Activated CD8-positive, alpha-beta T cell treated with anti-CD3 and anti-CD28 coated beads for 36 hours (primary cell): ENCODE results near the gene MGRN1. TPM values are rescaled to one million over a fixed set of nuclear protein-coding genes. Genes with fewer than 3 reads are reported as not detected.

Source experiments
- ATAC-seq: fragments of 200-7000 bp; cut with Tn5 transposase; one replicate; pipeline ENCODE4 v1.10.0; 2021; ENCODE audit warnings: mild to moderate bottlenecking, moderate library complexity
- CTCF ChIA-PET: fragments of 350-600 bp; sonication (Branson Sonifier 250); formaldehyde crosslinking; loops from one replicate; lab custom pipeline; 2021; ENCODE audit warnings: antibody characterized with exemption; lab: Charles Lee
- POLR2A ChIA-PET: fragments of 350-600 bp; sonication (Branson Sonifier 250); formaldehyde crosslinking; loops from one replicate; lab custom pipeline; 2021; ENCODE audit warnings: antibody characterized with exemption; lab: Charles Lee
- DNase-seq: peaks from one replicate; pipeline ENCODE4 v3.0.0-alpha.2; 2020
- H3K27ac Mint-ChIP-seq: one replicate; pipeline ENCODE4 v1.8.0; 2021; ENCODE audit warnings: mild to moderate bottlenecking, mixed read lengths
- H3K27me3 Mint-ChIP-seq: one replicate; pipeline ENCODE4 v1.8.0; 2021; ENCODE audit warnings: mixed read lengths
- H3K36me3 Mint-ChIP-seq: one replicate; pipeline ENCODE4 v1.8.0; 2021; ENCODE audit warnings: low read depth, mixed read lengths
- H3K4me1 Mint-ChIP-seq: one replicate; pipeline ENCODE4 v1.8.0; 2021; ENCODE audit warnings: low read depth, mixed read lengths
- H3K4me3 Mint-ChIP-seq: one replicate; pipeline ENCODE4 v1.8.0; 2021; ENCODE audit warnings: mild to moderate bottlenecking, moderate library complexity, mixed read lengths
- H3K9me3 Mint-ChIP-seq: one replicate; pipeline ENCODE4 v1.8.0; 2021; ENCODE audit warnings: mixed read lengths
- CTCF ChIP-seq: fragments of 200-600 bp; IDR thresholded peaks from one replicate; pipeline ENCODE4 v1.8.0; 2022; ENCODE audit warnings: antibody characterized with exemption, mild to moderate bottlenecking
- intact Hi-C: fragments of 100-400 bp; cut with micrococcal nuclease; formaldehyde crosslinking; loops from one replicate; pipeline ENCODE4 v1.10.0; 2022
- total RNA-seq, 2 experiments: library from RNA; stranded (reverse); gene quantifications; one replicate each; pipeline ENCODE4 v1.2.3, GENCODE V29; 2021

Gene MGRN1
- total RNA-seq, 2 experiments from 2014 or later: 67.6 to 70.8 TPM

- CTCF ChIA-PET: no interaction called here
- no peak for TF ChIP-seq CTCF
- Mint-ChIP-seq H3K27ac (no peak overlapping the region), H3K9me3 (no peaks in the 10 kb centered on the region), H3K27me3 (no peaks in the 10 kb centered on the region), H3K4me1 (no peaks in the 10 kb centered on the region), H3K4me3 (no peak overlapping the region), H3K36me3 (no peaks in the 10 kb centered on the region)
- ATAC-seq (no peak), DNase-seq (no peak)
- intact Hi-C loops: no loop called here
- POLR2A ChIA-PET: no interaction called here
Observed at GRCh38 chr16:4580250-4580649, 44.4 kb upstream of the MGRN1 start.

GRCh38 chr16:4583906-4584305 is 40.7 kb upstream of the MGRN1 start:
- H3K4me3 Mint-ChIP-seq: no peak overlapping the region
- intact Hi-C loops: no loop called here
- peaks cover 3% of the 10 kb centered on the region for H3K4me1 Mint-ChIP-seq
- POLR2A ChIA-PET: no interaction called here
- no peak for TF ChIP-seq CTCF
- CTCF ChIA-PET: interaction anchor here (2.6 kb wide), 1 partner anchor 13 kb away, joined by 15 read pairs; no protein-coding TSS in a partner anchor
- no peaks in the 10 kb centered on the region for H3K36me3 Mint-ChIP-seq
- no peak overlapping the region for H3K27ac Mint-ChIP-seq
- DNase-seq (no peak), ATAC-seq (no peak)
- peaks cover 2% of the 10 kb centered on the region for H3K9me3 Mint-ChIP-seq
- H3K27me3 Mint-ChIP-seq: peaks cover 4% of the 10 kb centered on the region

- TF ChIP-seq CTCF: no peak
- ATAC-seq: no peak
- intact Hi-C loops: no loop called here
- H3K27ac Mint-ChIP-seq: no peak overlapping the region
- no peak overlapping the region for H3K4me3 Mint-ChIP-seq
- no peak for DNase-seq
- ChIA-PET CTCF (interaction anchor here (0.6 to 2.7 kb wide), 24 partner anchors 9 to 183 kb away, joined by 3 to 18 read pairs (median 6); partner anchors contain the start of gene HMOX2), POLR2A (interaction anchor here (0.8 to 1.6 kb wide), 2 partner anchors 11 to 36 kb away, joined by 3 to 4 read pairs; no protein-coding TSS in a partner anchor)
- H3K4me1 Mint-ChIP-seq: peaks cover 3% of the 10 kb centered on the region
- H3K9me3 Mint-ChIP-seq: peaks cover 2% of the 10 kb centered on the region
- no peaks in the 10 kb centered on the region for H3K36me3 Mint-ChIP-seq
- H3K27me3 Mint-ChIP-seq: peaks cover 4% of the 10 kb centered on the region
Observed at GRCh38 chr16:4586291-4586690, 38.3 kb upstream of the MGRN1 start.

GRCh38 chr16:4588386-4588785 is 36.2 kb upstream of the MGRN1 start:
- no peaks in the 10 kb centered on the region for H3K36me3 Mint-ChIP-seq
- TF ChIP-seq CTCF: no peak
- no peak for DNase-seq
- H3K27ac Mint-ChIP-seq: no peak overlapping the region
- H3K4me1 Mint-ChIP-seq: peaks cover 3% of the 10 kb centered on the region
- ATAC-seq: no peak
- no peak overlapping the region for H3K4me3 Mint-ChIP-seq
- H3K27me3 Mint-ChIP-seq: peaks cover 4% of the 10 kb centered on the region
- ChIA-PET POLR2A (interaction anchor here (0.6 to 1.3 kb wide), 2 partner anchors 83 to 130 kb away, joined by 3 read pairs; no protein-coding TSS in a partner anchor), CTCF (interaction anchor here (0.7 to 0.9 kb wide), 2 partner anchors 18 to 186 kb away, joined by 3 read pairs; no protein-coding TSS in a partner anchor)
- peaks cover 2% of the 10 kb centered on the region for H3K9me3 Mint-ChIP-seq
- intact Hi-C loops: no loop called here

GRCh38 chr16:4588961-4589360 is 35.7 kb upstream of the MGRN1 start:
- Mint-ChIP-seq H3K36me3 (no peaks in the 10 kb centered on the region), H3K9me3 (peaks cover 2% of the 10 kb centered on the region), H3K4me1 (peaks cover 3% of the 10 kb centered on the region), H3K27me3 (peaks cover 4% of the 10 kb centered on the region), H3K4me3 (no peak overlapping the region), H3K27ac (no peak overlapping the region)
- TF ChIP-seq CTCF: no peak
- no peak for DNase-seq
- ATAC-seq: no peak
- CTCF ChIA-PET: interaction anchor here (0.9 kb wide), 1 partner anchor 186 kb away, joined by 3 read pairs; no protein-coding TSS in a partner anchor
- intact Hi-C loops: no loop called here
- POLR2A ChIA-PET: no interaction called here
